ENCODE data around the gene FRAS1. TPM values are rescaled to one million over a fixed set of nuclear protein-coding genes. Genes with fewer than 3 reads are reported as not detected.
"Not testable (repeated sequence)": the region's sequence is repeated elsewhere in the genome, so short reads cannot be mapped to it uniquely, and the experiment has no call there.

The FRAS1 gene
- total RNA-seq, 1 donor from 2014 or later = not detected

DNA sequence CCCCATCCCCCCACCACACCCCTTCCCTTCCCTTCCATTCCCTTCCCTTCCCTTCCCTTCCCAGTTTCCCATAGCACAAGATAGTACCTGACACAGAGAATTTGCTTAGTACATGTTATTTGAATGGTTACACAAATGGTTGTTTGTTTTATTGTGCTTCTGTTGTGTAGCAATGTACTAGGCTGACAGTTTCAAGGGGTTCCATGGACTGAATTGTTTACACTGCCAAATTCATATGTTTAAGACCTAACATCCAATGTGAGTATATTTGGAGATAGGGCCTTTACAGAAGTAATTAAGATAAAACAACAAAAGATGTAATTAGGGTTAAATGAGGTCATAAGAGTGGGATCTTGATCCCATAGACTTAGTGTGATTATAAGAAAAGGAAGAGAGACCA is 133.5 kb downstream of the FRAS1 start:
- H3K36me3 Mint-ChIP-seq (ENCODE audit: low read depth) = no peaks in the 10 kb centered on the region
- no peak for DNase-seq (ENCODE audit: low spot score)
- H3K27me3 Mint-ChIP-seq (ENCODE audit: low read depth) = no peaks in the 10 kb centered on the region
- H3K9me3 Mint-ChIP-seq = no peaks in the 10 kb centered on the region
- H3K27ac Mint-ChIP-seq = no peak overlapping the region
- no peak overlapping the region for H3K4me3 Mint-ChIP-seq (ENCODE audit: low read depth)
- intact Hi-C loops (cut with micrococcal nuclease) = no loop called here
- H3K4me1 Mint-ChIP-seq (ENCODE audit: low read depth) = no peaks in the 10 kb centered on the region

DNA sequence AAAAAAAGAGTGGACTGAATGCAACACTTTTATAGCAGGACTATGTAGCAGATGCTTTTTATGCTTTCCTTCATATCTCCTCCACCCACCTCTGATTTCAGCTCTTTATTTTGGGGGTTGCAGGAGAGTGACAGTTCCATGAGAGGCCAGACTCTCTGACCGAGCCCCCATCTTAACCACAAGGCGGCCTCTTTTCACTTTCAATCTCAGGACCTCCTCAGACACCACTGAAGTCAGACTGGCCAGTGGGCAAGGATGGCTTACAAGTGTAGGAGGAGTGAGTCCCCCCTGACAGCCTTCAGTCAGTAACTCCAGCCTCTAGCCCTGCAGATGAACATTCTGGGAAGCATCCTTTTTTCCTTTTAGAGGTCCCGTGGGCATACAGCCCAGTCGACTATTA is 140.8 kb downstream of the FRAS1 start:
- H3K4me1 Mint-ChIP-seq (ENCODE audit: low read depth) = no peaks in the 10 kb centered on the region
- no peak overlapping the region for H3K4me3 Mint-ChIP-seq (ENCODE audit: low read depth)
- no peaks in the 10 kb centered on the region for H3K36me3 Mint-ChIP-seq (ENCODE audit: low read depth)
- no peak overlapping the region for H3K27ac Mint-ChIP-seq
- DNase-seq (ENCODE audit: low spot score) = no peak
- intact Hi-C loops (cut with micrococcal nuclease) = no loop called here
- no peaks in the 10 kb centered on the region for H3K27me3 Mint-ChIP-seq (ENCODE audit: low read depth)
- H3K9me3 Mint-ChIP-seq = no peaks in the 10 kb centered on the region

DNA sequence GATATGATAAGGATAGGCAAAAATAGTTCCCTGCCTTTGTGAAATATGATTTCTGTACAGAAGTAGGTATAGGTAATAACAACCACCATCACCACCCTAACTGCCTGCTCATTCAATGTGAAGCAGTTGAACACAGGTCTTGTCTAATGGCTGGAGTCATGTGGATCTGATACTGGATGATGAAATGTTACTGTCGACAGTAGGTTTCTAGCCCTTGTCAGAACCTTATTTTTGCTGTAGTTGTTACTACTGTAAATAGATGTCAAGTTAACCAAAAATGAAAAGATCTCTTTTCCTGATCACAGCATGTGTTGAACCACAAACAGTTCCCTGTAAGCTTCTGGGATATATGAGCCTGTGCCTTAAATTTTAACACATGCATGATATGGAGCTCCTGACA is 142.9 kb downstream of the FRAS1 start:
- Mint-ChIP-seq H3K36me3 (ENCODE audit: low read depth) (no peaks in the 10 kb centered on the region), H3K27me3 (ENCODE audit: low read depth) (peaks cover 6% of the 10 kb centered on the region), H3K27ac (no peak overlapping the region), H3K9me3 (no peaks in the 10 kb centered on the region), H3K4me1 (ENCODE audit: low read depth) (no peaks in the 10 kb centered on the region), H3K4me3 (ENCODE audit: low read depth) (no peak overlapping the region)
- intact Hi-C loops (cut with micrococcal nuclease) = no loop called here
- DNase-seq (ENCODE audit: low spot score) = no peak

DNA sequence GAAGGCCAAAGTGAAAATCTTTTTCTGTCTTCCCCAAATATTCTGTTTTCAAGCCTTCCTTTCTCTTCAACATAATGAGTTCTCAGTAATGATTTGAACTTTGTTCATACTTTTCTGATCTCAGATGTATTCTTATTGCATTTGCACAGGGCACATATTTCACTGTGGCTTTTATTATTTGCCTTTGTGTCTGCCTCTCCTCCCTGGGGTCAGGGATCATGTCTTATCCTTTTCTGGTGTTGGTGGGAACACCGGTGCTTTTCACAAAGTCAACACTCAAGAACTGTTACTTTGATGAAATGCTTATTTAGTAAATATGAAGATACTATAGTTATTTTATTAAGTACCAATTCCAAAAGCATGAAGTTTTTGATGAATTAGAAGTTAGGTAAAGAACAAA is 143.8 kb downstream of the FRAS1 start:
- H3K27ac Mint-ChIP-seq = no peak overlapping the region
- H3K27me3 Mint-ChIP-seq (ENCODE audit: low read depth) = peaks cover 7% of the 10 kb centered on the region
- H3K4me3 Mint-ChIP-seq (ENCODE audit: low read depth) = no peak overlapping the region
- no peak for DNase-seq (ENCODE audit: low spot score)
- no peaks in the 10 kb centered on the region for H3K9me3 Mint-ChIP-seq
- intact Hi-C loops (cut with micrococcal nuclease) = no loop called here
- no peaks in the 10 kb centered on the region for H3K36me3 Mint-ChIP-seq (ENCODE audit: low read depth)
- no peaks in the 10 kb centered on the region for H3K4me1 Mint-ChIP-seq (ENCODE audit: low read depth)

DNA sequence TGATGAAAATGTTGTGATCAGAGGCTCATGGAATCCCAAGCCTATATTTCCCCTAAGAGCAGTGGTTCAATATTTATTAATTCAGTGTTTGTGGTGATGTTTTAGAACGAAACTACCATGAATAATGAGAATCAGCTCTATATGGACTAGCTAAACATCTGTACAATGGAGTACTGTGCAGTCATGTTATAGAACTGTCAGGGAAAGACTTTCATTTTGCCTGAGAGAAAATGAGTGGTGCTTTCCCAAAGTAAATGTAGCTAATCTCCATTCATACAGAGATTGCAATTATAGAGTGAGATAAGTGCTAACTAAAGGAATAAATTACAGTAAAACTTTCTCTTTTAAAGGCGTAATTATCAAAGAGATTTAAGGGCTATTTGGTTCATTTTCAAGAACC is 147.1 kb downstream of the FRAS1 start:
- Mint-ChIP-seq H3K9me3 (no peaks in the 10 kb centered on the region), H3K4me3 (ENCODE audit: low read depth) (no peak overlapping the region), H3K36me3 (ENCODE audit: low read depth) (no peaks in the 10 kb centered on the region), H3K27ac (no peak overlapping the region), H3K27me3 (ENCODE audit: low read depth) (peaks cover 7% of the 10 kb centered on the region), H3K4me1 (ENCODE audit: low read depth) (no peaks in the 10 kb centered on the region)
- no peak for DNase-seq (ENCODE audit: low spot score)
- intact Hi-C loops (cut with micrococcal nuclease) = no loop called here

DNA sequence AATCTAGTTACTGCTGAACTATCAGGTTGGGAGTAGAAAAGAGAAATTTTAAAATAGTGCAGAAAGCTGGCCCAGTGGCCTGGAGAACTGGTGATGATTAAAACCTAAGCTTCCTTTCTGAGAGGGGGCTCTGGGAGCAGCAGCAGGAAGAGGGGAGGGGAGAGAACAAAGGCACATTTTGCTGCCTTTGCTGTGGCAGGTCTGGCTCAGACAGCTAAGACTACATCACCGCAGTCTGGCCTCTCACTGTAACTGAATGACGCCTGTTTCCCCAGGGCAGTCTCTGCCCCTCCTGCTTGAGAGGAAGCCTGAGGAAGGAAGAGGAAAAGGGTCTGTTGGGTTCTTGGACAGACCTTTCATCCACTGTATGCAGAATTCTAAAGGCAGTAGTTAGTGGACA is 148.5 kb downstream of the FRAS1 start:
- intact Hi-C loops (cut with micrococcal nuclease) = no loop called here
- no peak for DNase-seq (ENCODE audit: low spot score)
- Mint-ChIP-seq H3K27me3 (ENCODE audit: low read depth) (peaks cover 7% of the 10 kb centered on the region), H3K4me1 (ENCODE audit: low read depth) (no peaks in the 10 kb centered on the region), H3K36me3 (ENCODE audit: low read depth) (no peaks in the 10 kb centered on the region), H3K27ac (no peak overlapping the region), H3K9me3 (no peaks in the 10 kb centered on the region), H3K4me3 (ENCODE audit: low read depth) (no peak overlapping the region)

DNA sequence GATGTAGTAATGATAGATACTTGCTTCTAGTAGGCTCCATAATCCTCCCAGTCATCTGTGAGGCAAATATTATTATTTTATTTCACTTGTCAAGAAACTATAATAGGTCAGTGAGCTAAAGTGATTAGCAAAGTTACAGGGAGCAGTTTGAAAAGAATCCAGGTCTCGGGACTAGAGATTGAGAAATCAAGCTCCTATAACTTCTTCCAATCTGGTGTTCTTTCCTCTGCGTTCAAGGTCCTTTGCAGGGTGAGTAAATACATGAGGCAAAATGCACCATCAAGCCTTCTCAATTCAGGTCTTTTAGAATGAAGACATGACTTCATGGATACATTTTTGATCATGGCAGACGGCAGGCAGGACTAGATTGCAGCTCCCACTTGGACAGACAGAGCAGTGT is 150.4 kb downstream of the FRAS1 start:
- intact Hi-C loops (cut with micrococcal nuclease) = no loop called here
- Mint-ChIP-seq H3K4me3 (ENCODE audit: low read depth) (no peak overlapping the region), H3K9me3 (no peaks in the 10 kb centered on the region), H3K4me1 (ENCODE audit: low read depth) (no peaks in the 10 kb centered on the region), H3K36me3 (ENCODE audit: low read depth) (no peaks in the 10 kb centered on the region), H3K27ac (no peak overlapping the region), H3K27me3 (ENCODE audit: low read depth) (peaks cover 7% of the 10 kb centered on the region)
- no peak for DNase-seq (ENCODE audit: low spot score)

DNA sequence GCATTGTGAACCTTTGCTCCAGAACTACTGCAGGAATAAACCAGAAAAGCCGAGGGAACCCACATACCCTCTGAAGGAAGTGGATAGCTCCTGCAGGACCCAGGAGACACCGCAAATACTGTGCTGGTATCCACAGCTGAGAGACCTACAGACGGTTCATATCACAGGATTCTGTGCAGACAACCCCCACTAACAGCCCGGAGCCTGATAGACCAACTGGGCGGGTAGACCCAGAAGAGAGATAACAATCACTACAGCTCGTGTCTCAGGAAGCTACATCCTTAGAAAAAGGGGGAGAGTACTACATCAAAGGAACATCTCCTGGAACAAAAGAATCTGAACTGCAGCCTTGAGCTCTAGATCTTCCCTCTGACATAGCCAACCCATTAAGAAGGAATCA is 150.8 kb downstream of the FRAS1 start:
- no peak overlapping the region for H3K4me3 Mint-ChIP-seq (ENCODE audit: low read depth)

DNA sequence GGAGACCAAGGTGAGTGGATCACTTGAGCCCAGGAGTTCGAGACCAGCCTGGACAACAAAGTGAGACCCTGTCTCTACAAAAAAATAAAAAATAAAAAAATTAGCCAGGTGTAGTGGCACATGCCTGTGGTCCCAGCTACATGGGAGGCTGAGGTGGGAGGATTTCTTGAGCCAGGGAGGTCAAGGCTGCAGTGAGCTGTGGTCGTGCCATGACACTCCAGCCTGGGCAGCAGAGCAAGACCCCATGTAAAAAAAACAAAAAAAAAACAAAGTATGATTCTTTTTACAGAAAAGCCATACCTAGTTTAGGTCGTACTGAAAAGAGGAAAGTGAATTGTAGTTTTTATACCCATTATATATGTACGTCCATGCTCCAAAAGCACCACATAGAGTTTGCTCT is 151.8 kb downstream of the FRAS1 start:
- H3K4me3 Mint-ChIP-seq (ENCODE audit: low read depth) = not testable (repeated sequence)

More for the DNA sequence above, 150.8 kb downstream of the FRAS1 start:
- peaks cover 7% of the 10 kb centered on the region for H3K27me3 Mint-ChIP-seq (ENCODE audit: low read depth)
- no peak overlapping the region for H3K27ac Mint-ChIP-seq
- no peaks in the 10 kb centered on the region for H3K4me1 Mint-ChIP-seq (ENCODE audit: low read depth)
- no peaks in the 10 kb centered on the region for H3K9me3 Mint-ChIP-seq
- no peaks in the 10 kb centered on the region for H3K36me3 Mint-ChIP-seq (ENCODE audit: low read depth)
- no peak for DNase-seq (ENCODE audit: low spot score)
- intact Hi-C loops (cut with micrococcal nuclease) = no loop called here

DNA sequence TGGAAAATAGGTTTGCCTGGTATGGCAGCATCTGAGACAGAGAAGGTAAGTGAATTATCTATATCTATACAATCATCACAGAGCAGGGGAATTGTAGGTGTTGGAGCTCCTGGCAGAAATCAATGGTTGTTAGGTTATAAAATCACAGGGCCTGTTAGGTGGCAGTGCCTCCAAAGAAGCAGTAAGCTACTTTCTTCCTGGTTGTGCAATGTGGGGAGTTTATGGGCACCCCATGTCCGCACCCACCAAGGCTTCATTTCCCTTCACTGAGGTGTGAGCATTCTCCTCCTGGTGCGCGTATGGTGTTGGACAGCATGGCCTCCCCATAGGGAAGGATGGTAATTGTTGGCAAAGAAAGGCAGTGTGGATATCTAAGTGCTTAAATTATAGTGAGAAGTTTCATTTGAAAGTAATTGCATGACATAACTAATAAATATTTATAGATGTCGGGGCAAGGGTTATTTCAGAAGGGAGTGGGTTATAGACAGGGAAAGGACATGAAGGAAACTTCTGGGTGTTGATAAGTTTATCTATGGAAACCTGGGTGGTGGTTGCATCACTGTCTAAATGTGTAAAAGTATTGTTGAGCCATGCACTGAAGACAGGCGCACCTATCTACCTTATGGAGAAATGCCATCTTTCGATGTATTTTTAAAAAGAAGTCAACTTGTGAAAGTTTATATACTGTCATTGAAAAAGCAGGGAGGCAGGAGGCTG is 153.7 kb downstream of the FRAS1 start:
- Mint-ChIP-seq H3K4me3 (ENCODE audit: low read depth) (no peak overlapping the region), H3K36me3 (ENCODE audit: low read depth) (no peaks in the 10 kb centered on the region), H3K27me3 (ENCODE audit: low read depth) (no peaks in the 10 kb centered on the region), H3K4me1 (ENCODE audit: low read depth) (no peaks in the 10 kb centered on the region), H3K27ac (no peak overlapping the region), H3K9me3 (no peaks in the 10 kb centered on the region)
- intact Hi-C loops (cut with micrococcal nuclease) = no loop called here
- no peak for DNase-seq (ENCODE audit: low spot score)

More for the DNA sequence above, 151.8 kb downstream of the FRAS1 start:
- H3K9me3 Mint-ChIP-seq; H3K36me3 Mint-ChIP-seq (ENCODE audit: low read depth); intact Hi-C loops (cut with micrococcal nuclease); H3K27me3 Mint-ChIP-seq (ENCODE audit: low read depth); DNase-seq (ENCODE audit: low spot score); H3K4me1 Mint-ChIP-seq (ENCODE audit: low read depth); H3K27ac Mint-ChIP-seq: not testable (repeated sequence)

DNA sequence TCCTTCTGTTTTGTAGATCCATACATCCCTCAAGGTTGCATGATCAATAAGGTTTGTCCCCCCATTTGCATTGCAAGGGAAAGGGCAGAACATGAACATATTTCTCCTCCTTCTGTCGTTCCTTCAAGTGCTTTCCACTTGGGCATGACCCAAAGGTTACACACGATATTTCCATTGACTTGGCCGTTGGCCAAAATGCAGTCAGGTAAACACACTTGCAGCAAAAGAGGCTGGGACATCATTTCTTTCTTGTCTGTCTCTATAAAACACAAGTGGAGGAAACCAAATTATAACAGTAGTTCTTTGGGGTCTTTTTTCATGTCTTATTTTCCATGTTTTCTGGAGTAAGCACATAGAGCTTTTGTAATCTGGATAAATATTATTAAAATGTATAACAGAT is 156.1 kb downstream of the FRAS1 start:
- intact Hi-C loops (cut with micrococcal nuclease) = no loop called here
- H3K4me3 Mint-ChIP-seq (ENCODE audit: low read depth) = no peak overlapping the region
- no peaks in the 10 kb centered on the region for H3K4me1 Mint-ChIP-seq (ENCODE audit: low read depth)
- no peaks in the 10 kb centered on the region for H3K9me3 Mint-ChIP-seq
- H3K27me3 Mint-ChIP-seq (ENCODE audit: low read depth) = no peaks in the 10 kb centered on the region
- no peak for DNase-seq (ENCODE audit: low spot score)
- no peaks in the 10 kb centered on the region for H3K36me3 Mint-ChIP-seq (ENCODE audit: low read depth)
- no peak overlapping the region for H3K27ac Mint-ChIP-seq

DNA sequence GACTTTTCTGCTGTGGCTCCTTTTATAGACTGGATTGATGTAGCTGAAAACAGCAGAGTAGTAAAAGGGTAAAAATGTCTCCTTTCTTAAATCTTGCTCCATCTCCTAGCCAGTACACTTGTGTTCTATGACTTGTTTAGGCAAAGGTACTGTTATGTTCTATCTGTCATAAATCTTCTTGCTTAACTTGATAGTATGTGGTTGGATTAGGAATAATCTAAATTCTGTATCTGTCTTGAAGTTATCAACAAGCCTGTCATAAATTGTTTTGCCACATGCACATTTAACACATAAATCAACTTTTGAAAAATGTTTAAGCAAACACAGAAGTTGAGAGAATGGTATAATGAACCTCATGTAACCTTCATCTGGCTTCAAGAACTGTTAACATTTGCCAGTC is 157.0 kb downstream of the FRAS1 start:
- DNase-seq (ENCODE audit: low spot score) = no peak
- H3K4me1 Mint-ChIP-seq (ENCODE audit: low read depth) = no peaks in the 10 kb centered on the region
- no peaks in the 10 kb centered on the region for H3K9me3 Mint-ChIP-seq
- no peak overlapping the region for H3K27ac Mint-ChIP-seq
- intact Hi-C loops (cut with micrococcal nuclease) = no loop called here
- H3K27me3 Mint-ChIP-seq (ENCODE audit: low read depth) = no peaks in the 10 kb centered on the region
- no peak overlapping the region for H3K4me3 Mint-ChIP-seq (ENCODE audit: low read depth)
- no peaks in the 10 kb centered on the region for H3K36me3 Mint-ChIP-seq (ENCODE audit: low read depth)

DNA sequence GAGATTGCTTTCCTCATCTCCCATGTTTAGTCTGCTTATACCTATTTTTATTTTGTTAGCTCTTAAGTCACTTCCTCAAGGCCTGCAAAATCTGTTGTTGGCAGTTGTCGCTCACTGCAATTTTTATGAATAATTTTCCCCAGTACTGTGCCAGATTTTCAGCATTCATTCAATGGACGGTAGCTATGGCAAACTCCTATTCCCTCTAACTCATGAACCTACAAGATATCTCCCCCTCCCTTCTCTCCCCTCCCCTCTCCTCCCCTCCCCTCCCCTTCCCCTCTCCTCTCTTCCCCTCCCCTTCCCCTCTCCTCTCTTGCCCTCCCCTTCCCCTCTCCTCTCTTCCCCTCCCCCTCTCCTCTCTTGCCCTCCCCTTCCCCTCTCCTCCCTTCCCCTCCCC is 160.4 kb downstream of the FRAS1 start:
- H3K9me3 Mint-ChIP-seq = no peaks in the 10 kb centered on the region
- no peak overlapping the region for H3K27ac Mint-ChIP-seq
- no peaks in the 10 kb centered on the region for H3K4me1 Mint-ChIP-seq (ENCODE audit: low read depth)
- no peaks in the 10 kb centered on the region for H3K36me3 Mint-ChIP-seq (ENCODE audit: low read depth)
- intact Hi-C loops (cut with micrococcal nuclease) = no loop called here
- no peak for DNase-seq (ENCODE audit: low spot score)
- no peaks in the 10 kb centered on the region for H3K27me3 Mint-ChIP-seq (ENCODE audit: low read depth)
- H3K4me3 Mint-ChIP-seq (ENCODE audit: low read depth) = no peak overlapping the region

DNA sequence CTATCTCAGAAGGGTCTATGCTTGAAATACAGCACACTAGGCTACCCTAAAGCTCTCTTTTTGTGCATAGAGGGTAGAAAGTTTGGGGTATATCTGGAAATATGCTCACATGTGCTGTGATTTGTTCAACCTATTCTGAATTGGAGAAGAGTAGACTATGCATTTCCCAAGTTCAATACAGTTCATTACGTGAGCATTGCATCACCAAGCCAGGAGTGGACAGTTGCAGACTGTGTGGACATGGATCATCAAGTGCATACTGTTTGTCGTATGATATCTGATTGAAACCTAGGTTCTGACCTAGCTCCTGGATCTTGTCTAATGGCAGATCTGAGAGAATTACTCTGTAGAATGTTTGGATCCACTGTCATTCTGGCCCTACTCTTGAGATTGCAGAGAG is 161.1 kb downstream of the FRAS1 start:
- no peaks in the 10 kb centered on the region for H3K27me3 Mint-ChIP-seq (ENCODE audit: low read depth)
- no peak overlapping the region for H3K4me3 Mint-ChIP-seq (ENCODE audit: low read depth)
- DNase-seq (ENCODE audit: low spot score) = no peak
- no peaks in the 10 kb centered on the region for H3K9me3 Mint-ChIP-seq
- no peaks in the 10 kb centered on the region for H3K36me3 Mint-ChIP-seq (ENCODE audit: low read depth)
- no peaks in the 10 kb centered on the region for H3K4me1 Mint-ChIP-seq (ENCODE audit: low read depth)
- intact Hi-C loops (cut with micrococcal nuclease) = no loop called here
- H3K27ac Mint-ChIP-seq = no peak overlapping the region
